HEK293 (cell line): Measurements from ENCODE around the gene TP53I3.

Source experiments
- BCL6B ChIP-seq: fragments of 450-650 bp; formaldehyde crosslinking; IDR thresholded peaks from 2 replicates; pipeline ENCODE4 v1.5.1; 2017; ENCODE audit warnings: missing biosample characterization, missing genetic modification characterization
- KLF1 ChIP-seq: fragments of 450-650 bp; formaldehyde crosslinking; IDR thresholded peaks from 2 replicates; pipeline ENCODE4 v1.5.1; 2016; ENCODE audit warnings: missing biosample characterization, missing genetic modification characterization
- KLF9 ChIP-seq: fragments of 450-650 bp; formaldehyde crosslinking; IDR thresholded peaks from 2 replicates; pipeline ENCODE4 v1.5.1; 2016; ENCODE audit warnings: missing biosample characterization, missing genetic modification characterization, low read depth
- PRDM10 ChIP-seq: fragments of 450-650 bp; formaldehyde crosslinking; IDR thresholded peaks from 2 replicates; pipeline ENCODE4 v1.5.1; 2016; ENCODE audit warnings: missing biosample characterization, missing genetic modification characterization
- REPIN1 ChIP-seq: fragments of 450-650 bp; formaldehyde crosslinking; IDR thresholded peaks from 2 replicates; pipeline ENCODE4 v1.5.1; 2017; ENCODE audit warnings: missing biosample characterization, missing genetic modification characterization, low read depth
- SP3 ChIP-seq: fragments of 450-650 bp; formaldehyde crosslinking; IDR thresholded peaks from 2 replicates; pipeline ENCODE4 v1.5.1; 2016; ENCODE audit warnings: missing biosample characterization, missing genetic modification characterization
- TSHZ1 ChIP-seq: fragments of 450-650 bp; formaldehyde crosslinking; IDR thresholded peaks from 2 replicates; pipeline ENCODE4 v1.5.1; 2016; ENCODE audit warnings: missing biosample characterization, missing genetic modification characterization, borderline replicate concordance
- YY1 ChIP-seq: fragments of 450-650 bp; formaldehyde crosslinking; IDR thresholded peaks from 2 replicates; pipeline ENCODE4 v1.5.1; 2018; ENCODE audit warnings: missing biosample characterization, missing genetic modification characterization
- ZBTB20 ChIP-seq: fragments of 450-650 bp; formaldehyde crosslinking; IDR thresholded peaks from 2 replicates; pipeline ENCODE4 v1.5.1; 2016; ENCODE audit warnings: missing biosample characterization, missing genetic modification characterization
- ZBTB26 ChIP-seq: fragments of 450-650 bp; formaldehyde crosslinking; optimal IDR thresholded peaks from 2 replicates; pipeline ENCODE3; 2016; ENCODE audit warnings: missing biosample characterization, mild to moderate bottlenecking, missing genetic modification characterization
- ZBTB8A ChIP-seq: fragments of 450-650 bp; formaldehyde crosslinking; IDR thresholded peaks from 2 replicates; pipeline ENCODE4 v1.5.1; 2016; ENCODE audit warnings: missing biosample characterization, missing genetic modification characterization
- ZNF10 ChIP-seq: fragments of 450-650 bp; formaldehyde crosslinking; IDR thresholded peaks from 2 replicates; pipeline ENCODE4 v1.5.1; 2017; ENCODE audit warnings: missing biosample characterization, missing genetic modification characterization
- ZNF16 ChIP-seq: fragments of 450-650 bp; formaldehyde crosslinking; IDR thresholded peaks from 2 replicates; pipeline ENCODE4 v1.5.1; 2016; ENCODE audit warnings: low read depth, missing biosample characterization, missing genetic modification characterization
- ZNF266 ChIP-seq: fragments of 450-650 bp; formaldehyde crosslinking; IDR thresholded peaks from 2 replicates; pipeline ENCODE4 v1.5.1; 2016; ENCODE audit warnings: missing biosample characterization, missing genetic modification characterization, low read depth
- ZNF362 ChIP-seq: fragments of 450-650 bp; formaldehyde crosslinking; IDR thresholded peaks from 2 replicates; pipeline ENCODE4 v1.5.1; 2016; ENCODE audit warnings: missing biosample characterization, missing genetic modification characterization
- ZNF37A ChIP-seq: fragments of 450-650 bp; IDR thresholded peaks from 2 replicates; pipeline ENCODE4 v1.5.1; 2018; ENCODE audit warnings: missing biosample characterization, missing genetic modification characterization
- ZNF426 ChIP-seq: fragments of 450-650 bp; formaldehyde crosslinking; IDR thresholded peaks from 2 replicates; pipeline ENCODE4 v1.5.1; 2017; ENCODE audit warnings: missing biosample characterization, missing genetic modification characterization, mild to moderate bottlenecking, inconsistent platforms, moderate library complexity
- ZNF449 ChIP-seq: fragments of 450-650 bp; formaldehyde crosslinking; IDR thresholded peaks from 2 replicates; pipeline ENCODE4 v1.5.1; 2017; ENCODE audit warnings: missing biosample characterization, mild to moderate bottlenecking, missing genetic modification characterization, moderate library complexity
- ZNF548 ChIP-seq: fragments of 450-650 bp; formaldehyde crosslinking; IDR thresholded peaks from 2 replicates; pipeline ENCODE4 v1.5.1; 2016; ENCODE audit warnings: missing biosample characterization, missing genetic modification characterization
- ZNF629 ChIP-seq: fragments of 450-650 bp; formaldehyde crosslinking; IDR thresholded peaks from 2 replicates; pipeline ENCODE4 v1.5.1; 2017; ENCODE audit warnings: missing biosample characterization, missing genetic modification characterization
- ZNF76 ChIP-seq: fragments of 450-650 bp; formaldehyde crosslinking; IDR thresholded peaks from 2 replicates; pipeline ENCODE4; 2016; ENCODE audit warnings: low read depth, missing biosample characterization, missing genetic modification characterization, borderline replicate concordance
- ZNF843 ChIP-seq: fragments of 450-650 bp; formaldehyde crosslinking; IDR thresholded peaks from 2 replicates; pipeline ENCODE4 v1.5.1; 2016; ENCODE audit warnings: missing biosample characterization, missing genetic modification characterization
- ZSCAN4 ChIP-seq: fragments of 450-650 bp; formaldehyde crosslinking; IDR thresholded peaks from 2 replicates; pipeline ENCODE4 v1.5.1; 2017; ENCODE audit warnings: missing biosample characterization, missing genetic modification characterization

The TP53I3 gene

GRCh38 chr2:24083567-24084385 is 858 bp downstream of the TP53I3 start (continued):
- TF ChIP-seq SP3 (tag by site-specific recombination) (peak; percentile 36), ZBTB20 (tag by site-specific recombination) (peak; percentile 99), ZNF548 (tag by site-specific recombination) (no peak), ZNF362 (tag by site-specific recombination) (no peak), ZNF449 (tag by site-specific recombination) (0 out of 2 replicates have a peak, but pooled peaks have one; percentile 23), ZNF629 (tag by site-specific recombination) (no peak), ZSCAN4 (tag by site-specific recombination) (no peak), KLF9 (tag by site-specific recombination) (no peak; the same call in 1 of the 2 replicates), ZNF10 (no peak), ZNF426 (tag by site-specific recombination) (no peak), ZBTB26 (tag by site-specific recombination) (no peak), KLF1 (tag by site-specific recombination) (peak; percentile 35; the same call in 1 of the 2 replicates), REPIN1 (no peak), YY1 (tag by site-specific recombination) (no peak), ZNF16 (tag by site-specific recombination) (no peak), BCL6B (tag by site-specific recombination) (no peak), ZNF37A (no peak), ZNF843 (tag by site-specific recombination) (no peak), ZBTB8A (tag by site-specific recombination) (peak; percentile 97), TSHZ1 (tag by site-specific recombination) (no peak), ZNF76 (tag by site-specific recombination) (no peak), PRDM10 (tag by site-specific recombination) (peak; percentile 32; the same call in 1 of the 2 replicates), ZNF266 (no peak)
